ENCODE data around the gene GCNT1.

The GCNT1 gene

GRCh38 chr9:76534026-76534425 lies 75.0 kb downstream of the GCNT1 start:
- no peak for DNase-seq (ENCODE audit: low read depth)

- DNase-seq (ENCODE audit: low read depth), result no peak
These were observed 78.2 kb downstream of the GCNT1 start for GRCh38 chr9:76537150-76537646.

- DNase-seq (ENCODE audit: low read depth), result no peak
These were observed 80.2 kb downstream of the GCNT1 start for GRCh38 chr9:76539180-76539579.

DNA sequence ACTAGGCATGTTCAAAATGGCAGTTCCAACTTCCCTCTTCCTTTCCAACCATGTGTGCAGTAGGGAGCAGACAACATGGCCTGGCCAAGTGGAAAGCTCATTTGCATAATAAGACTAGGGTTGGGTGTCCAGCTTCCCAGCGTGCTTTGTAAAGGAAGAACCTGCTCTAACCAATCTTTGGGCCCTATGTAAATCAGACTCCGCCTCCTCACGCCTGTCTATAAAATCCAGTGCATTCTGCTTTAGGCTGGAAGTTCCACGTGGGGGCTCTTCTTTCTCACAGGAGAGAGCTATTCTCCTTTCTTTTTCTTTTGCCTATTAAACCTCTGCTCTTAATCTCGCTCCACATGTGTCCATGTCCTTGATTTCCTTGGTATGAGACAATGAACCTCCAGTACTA lies 83.4 kb downstream of the GCNT1 start:
- no peak for DNase-seq (ENCODE audit: low read depth)

GRCh38 chr9:76545191-76545590 lies 86.2 kb downstream of the GCNT1 start:
- no peak for DNase-seq (ENCODE audit: low read depth)

GRCh38 chr9:76552181-76552580 lies 93.2 kb downstream of the GCNT1 start:
- DNase-seq (ENCODE audit: low read depth), result no peak

DNA sequence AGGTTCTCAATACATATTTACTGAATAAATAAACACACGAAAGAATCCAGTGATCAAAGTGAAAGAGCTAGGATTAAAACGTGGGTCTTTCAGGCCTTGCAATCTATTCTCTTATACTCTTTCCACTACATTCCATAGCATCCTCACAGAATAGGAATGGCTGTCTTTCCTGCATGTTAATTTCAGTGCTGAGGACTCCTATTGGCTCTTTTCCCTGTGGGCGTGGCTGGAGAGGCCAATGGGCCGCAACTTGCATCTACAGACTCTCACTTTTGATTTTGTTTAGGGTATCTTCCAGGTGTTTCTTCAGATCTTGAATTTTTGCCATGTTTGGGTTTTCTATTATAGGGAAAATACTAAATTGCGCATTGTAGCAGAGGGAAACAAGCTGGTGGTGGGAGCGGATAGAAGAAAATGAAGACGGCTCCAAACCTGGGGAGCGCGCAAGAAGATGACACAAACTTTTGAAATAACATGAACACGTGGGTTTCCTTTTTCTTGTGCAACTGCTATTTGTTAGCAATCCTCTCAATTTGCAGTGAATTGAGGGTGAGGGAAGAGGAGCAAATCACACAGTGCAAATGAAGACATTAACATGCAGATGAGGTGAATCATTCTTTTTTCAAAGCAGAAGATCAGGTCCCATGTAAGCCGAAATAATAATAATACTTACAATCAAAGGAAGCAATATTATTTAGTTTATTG lies 93.9 kb downstream of the GCNT1 start:
- DNase-seq (ENCODE audit: low read depth), result no peak

- DNase-seq (ENCODE audit: low read depth), result no peak
These were observed 94.7 kb downstream of the GCNT1 start for GRCh38 chr9:76553680-76554079.

Measured in stimulated activated CD8-positive, alpha-beta memory T cell treated with anti-CD3 and anti-CD28 coated beads, Interleukin-15, amount 100 ng/mL, for 1 hour (primary cell).